NCI-H2227 treated with DMSO at 0.1 percent for 48 hours (cell line): Measurements from ENCODE around the gene FBXO31.
"Not testable (repeated sequence)": the region's sequence is repeated elsewhere in the genome, so short reads cannot be mapped to it uniquely, and the experiment has no call there.

Experiments
- DNase-seq: peaks from one replicate; lab custom pipeline; 2025; lab: John Stamatoyannopoulos, UW

Gene FBXO31

GRCh38 chr16:87411375-87412271 is 28.0 kb upstream of the FBXO31 start:
- DNase-seq: no peak

GRCh38 chr16:87410968-87411367 is 27.4 kb upstream of the FBXO31 start:
- no peak for DNase-seq

- no peak for DNase-seq
Measured at GRCh38 chr16:87410530-87410929, 27.0 kb upstream of the FBXO31 start.

- no peak for DNase-seq
Measured at GRCh38 chr16:87409781-87410180, 26.2 kb upstream of the FBXO31 start.

GRCh38 chr16:87409153-87409552 is 25.6 kb upstream of the FBXO31 start:
- DNase-seq: no peak

GRCh38 chr16:87407511-87408112 is 24.0 kb upstream of the FBXO31 start:
- no peak for DNase-seq

GRCh38 chr16:87406495-87407088 is 23.0 kb upstream of the FBXO31 start:
- no peak for DNase-seq

- no peak for DNase-seq
Measured at GRCh38 chr16:87404764-87405625, 21.4 kb upstream of the FBXO31 start.

- DNase-seq: no peak
Measured at GRCh38 chr16:87395181-87395842, 11.7 kb upstream of the FBXO31 start.

GRCh38 chr16:87393680-87394055 is 10.1 kb upstream of the FBXO31 start:
- DNase-seq: no peak

GRCh38 chr16:87392821-87393679 is 9.5 kb upstream of the FBXO31 start:
- no peak for DNase-seq

- peak; percentile 79 for DNase-seq
Measured at GRCh38 chr16:87391950-87392820, 8.6 kb upstream of the FBXO31 start, which contains the start of gene MAP1LC3B. TSS of gene MAP1LC3B (plus strand) at chr16:87392336. CDS start at chr16:87392428, 92 bp downstream.

- DNase-seq: no peak
Measured at GRCh38 chr16:87391324-87391949, 7.9 kb upstream of the FBXO31 start.

GRCh38 chr16:87390641-87391323 is 7.2 kb upstream of the FBXO31 start:
- DNase-seq: no peak

- DNase-seq: not testable (repeated sequence)
Measured at GRCh38 chr16:87389914-87390313, 6.3 kb upstream of the FBXO31 start.

GRCh38 chr16:87389245-87389644 is 5.7 kb upstream of the FBXO31 start:
- DNase-seq: peak; percentile 28

GRCh38 chr16:87388818-87389134 is 5.2 kb upstream of the FBXO31 start:
- no peak for DNase-seq
